Astrocyte (in vitro differentiated cells and primary cell): ENCODE measurements around the gene COMMD1. TPM values are rescaled to one million over a fixed set of nuclear protein-coding genes. Genes with fewer than 3 reads are reported as not detected.
"Not testable (repeated sequence)": the region's sequence is repeated elsewhere in the genome, so short reads cannot be mapped to it uniquely, and the experiment has no call there.

ENCODE experiments used
- DNase-seq: peaks from one replicate; pipeline ENCODE4 v3.0.0-alpha.2; 2010; ENCODE audit warnings: low read depth
- FAIRE-seq: peaks from 2 replicates; lab custom pipeline; 2011; peaks lifted over from hg19 to GRCh38; lab: Jason Lieb, UNC
- H2AFZ ChIP-seq: 2 replicates; pipeline ENCODE4 v1.6.0; 2012; ENCODE audit warnings: low read depth, low read length, inconsistent platforms
- H3K27ac ChIP-seq: 2 replicates; pipeline ENCODE4 v1.5.1; 2011; ENCODE audit warnings: low read depth, low read length, inconsistent platforms
- H3K27me3 ChIP-seq: 2 replicates; pipeline ENCODE4 v1.6.0; 2011; ENCODE audit warnings: low read length, inconsistent platforms; ENCODE audit not compliant: insufficient read depth
- H3K36me3 ChIP-seq: 2 replicates; pipeline ENCODE4 v1.5.1; 2011; ENCODE audit warnings: low read length, inconsistent platforms; ENCODE audit not compliant: insufficient read depth
- H3K4me1 ChIP-seq: 2 replicates; pipeline ENCODE4 v1.5.1; 2011; ENCODE audit warnings: low read length, inconsistent platforms; ENCODE audit not compliant: insufficient read depth
- H3K4me2 ChIP-seq: 2 replicates; pipeline ENCODE4 v1.6.0; 2012; ENCODE audit warnings: low read length, inconsistent platforms
- H3K4me3 ChIP-seq: 2 replicates; pipeline ENCODE4 v1.5.1; 2011; ENCODE audit warnings: low read depth, mild to moderate bottlenecking, low read length, inconsistent platforms; ENCODE audit not compliant: insufficient read depth
- H3K79me2 ChIP-seq: 2 replicates; pipeline ENCODE4 v1.6.0; 2012; ENCODE audit warnings: mild to moderate bottlenecking, low read length, inconsistent platforms; ENCODE audit not compliant: insufficient read depth
- H3K9ac ChIP-seq: 2 replicates; pipeline ENCODE4 v1.6.0; 2012; ENCODE audit warnings: mild to moderate bottlenecking, low read length, inconsistent platforms
- H3K9me3 ChIP-seq: 2 replicates; pipeline ENCODE4 v1.5.1; 2012; ENCODE audit warnings: low read depth, mild to moderate bottlenecking, low read length, inconsistent platforms; ENCODE audit not compliant: insufficient read depth
- H4K20me1 ChIP-seq: 2 replicates; pipeline ENCODE4 v1.6.0; 2012; ENCODE audit warnings: low read length, inconsistent platforms; ENCODE audit not compliant: insufficient read depth
- H3K27ac Mint-ChIP-seq: one replicate; pipeline ENCODE4 v1.8.0; 2021; ENCODE audit warnings: mild to moderate bottlenecking, mixed read lengths; ENCODE audit not compliant: unreplicated experiment
- H3K27me3 Mint-ChIP-seq: one replicate; pipeline ENCODE4 v1.8.0; 2021; ENCODE audit warnings: low read depth, mixed read lengths; ENCODE audit not compliant: unreplicated experiment
- H3K36me3 Mint-ChIP-seq: one replicate; pipeline ENCODE4 v1.8.0; 2021; ENCODE audit warnings: low read depth, mixed read lengths; ENCODE audit not compliant: unreplicated experiment
- H3K4me1 Mint-ChIP-seq: one replicate; pipeline ENCODE4 v1.8.0; 2021; ENCODE audit warnings: low read depth, mixed read lengths; ENCODE audit not compliant: unreplicated experiment
- H3K4me3 Mint-ChIP-seq: one replicate; pipeline ENCODE4 v1.8.0; 2021; ENCODE audit warnings: mild to moderate bottlenecking, moderate library complexity, mixed read lengths; ENCODE audit not compliant: unreplicated experiment
- H3K9me3 Mint-ChIP-seq: one replicate; pipeline ENCODE4 v1.8.0; 2021; ENCODE audit warnings: mild to moderate bottlenecking, mixed read lengths; ENCODE audit not compliant: unreplicated experiment
- CTCF ChIP-seq: IDR thresholded peaks from 2 replicates; pipeline ENCODE4 v1.5.1; 2011; ENCODE audit warnings: low read depth, mild to moderate bottlenecking, inconsistent platforms, low read length, moderate library complexity; ENCODE audit not compliant: insufficient read depth
- EZH2 ChIP-seq: IDR thresholded peaks from 2 replicates; pipeline ENCODE4 v1.6.1; 2012; ENCODE audit warnings: mild to moderate bottlenecking, low read length, inconsistent platforms; ENCODE audit not compliant: insufficient read depth
- total RNA-seq: library from RNA; stranded (reverse); gene quantifications from 2 replicates; pipeline ENCODE4 v1.2.1, GENCODE V29; 2021

The COMMD1 gene
- total RNA-seq, 1 donor from 2014 or later, result 32.0 TPM

DNA sequence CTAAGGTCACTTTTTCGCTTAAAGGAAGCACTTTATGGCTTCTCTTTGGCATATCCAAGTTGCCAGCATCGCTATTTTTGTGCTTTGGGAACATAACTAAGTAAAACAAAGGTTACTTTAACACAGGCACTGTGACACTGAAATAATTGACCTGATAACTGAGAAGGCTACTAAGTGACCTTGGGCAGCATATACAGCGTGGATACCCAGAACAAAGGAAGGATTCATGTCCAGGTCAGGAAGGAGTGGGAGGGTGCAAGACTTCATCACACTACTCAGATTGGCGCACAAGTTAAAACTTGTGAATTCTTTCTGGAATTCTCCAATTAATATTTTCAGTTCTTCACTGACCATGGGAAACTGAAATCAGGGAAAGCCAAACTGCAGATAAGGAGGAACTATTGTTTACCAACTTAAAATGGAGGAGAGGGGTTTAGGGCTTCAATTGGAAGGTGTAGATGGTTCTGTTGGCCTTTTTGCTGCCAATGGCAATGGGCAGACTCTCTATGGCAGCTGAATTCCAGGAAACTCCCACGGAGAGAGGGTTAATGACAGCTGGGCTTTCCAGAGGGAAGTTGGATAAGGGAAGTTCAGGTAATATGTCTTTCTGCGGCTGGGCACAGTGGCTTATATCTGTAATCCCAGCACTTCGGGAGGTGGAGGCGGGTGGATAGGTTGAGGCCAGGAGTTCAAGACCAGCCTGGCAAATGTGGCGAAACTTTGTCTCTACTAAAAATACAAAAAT, 45.3 kb downstream of the COMMD1 start:
- H3K27ac ChIP-seq, result no peak overlapping the region
- no peak overlapping the region for H3K4me3 Mint-ChIP-seq

GRCh38 chr2:61951881-61952280, 46.4 kb downstream of the COMMD1 start:
- Histone ChIP-seq H3K36me3 (no peaks in the 10 kb centered on the region), H2AFZ (no peak overlapping the region), H3K9ac (no peak overlapping the region), H4K20me1 (no peaks in the 10 kb centered on the region), H3K79me2 (no peaks in the 10 kb centered on the region), H3K4me1 (no peaks in the 10 kb centered on the region), H3K4me2 (no peak overlapping the region), H3K4me3 (no peak overlapping the region), H3K27ac (no peak overlapping the region), H3K27me3 (no peaks in the 10 kb centered on the region), H3K9me3 (peaks cover 7% of the 10 kb centered on the region)
- peak; percentile 65 for DNase-seq
- no peak for TF ChIP-seq CTCF
- no peak for TF ChIP-seq EZH2
- FAIRE-seq, result no peak
- no peak overlapping the region for H3K4me3 Mint-ChIP-seq
- peak overlapping the region; percentile 34 for H3K27ac Mint-ChIP-seq
- peaks cover 5% of the 10 kb centered on the region for H3K4me1 Mint-ChIP-seq
- H3K36me3 Mint-ChIP-seq, result peaks cover 5% of the 10 kb centered on the region
- no peaks in the 10 kb centered on the region for H3K27me3 Mint-ChIP-seq
- peaks cover 4% of the 10 kb centered on the region for H3K9me3 Mint-ChIP-seq

More for the DNA sequence above, 45.3 kb downstream of the COMMD1 start:
- Histone ChIP-seq H3K36me3 (no peaks in the 10 kb centered on the region), H3K4me1 (peaks cover 3% of the 10 kb centered on the region), H3K9me3 (peaks cover 7% of the 10 kb centered on the region), H3K79me2 (no peaks in the 10 kb centered on the region), H3K4me2 (no peak overlapping the region), H3K9ac (no peak overlapping the region), H4K20me1 (no peaks in the 10 kb centered on the region), H3K4me3 (no peak overlapping the region), H2AFZ (no peak overlapping the region), H3K27me3 (no peaks in the 10 kb centered on the region)
- TF ChIP-seq CTCF, result no peak
- TF ChIP-seq EZH2, result no peak
- FAIRE-seq (no peak), DNase-seq (no peak)
- Mint-ChIP-seq H3K9me3 (peaks cover 4% of the 10 kb centered on the region), H3K27me3 (no peaks in the 10 kb centered on the region), H3K36me3 (peaks cover 5% of the 10 kb centered on the region), H3K27ac (no peak overlapping the region), H3K4me1 (peaks cover 13% of the 10 kb centered on the region)

GRCh38 chr2:61952288-61952687, 46.8 kb downstream of the COMMD1 start:
- Histone ChIP-seq H3K4me1 (no peaks in the 10 kb centered on the region), H3K9me3 (peaks cover 7% of the 10 kb centered on the region), H3K4me3 (no peak overlapping the region), H4K20me1 (no peaks in the 10 kb centered on the region), H3K27me3 (no peaks in the 10 kb centered on the region), H3K36me3 (no peaks in the 10 kb centered on the region), H3K9ac (no peak overlapping the region), H3K4me2 (no peak overlapping the region), H3K79me2 (no peaks in the 10 kb centered on the region), H2AFZ (no peak overlapping the region), H3K27ac (no peak overlapping the region)
- DNase-seq (peak; percentile 22), FAIRE-seq (no peak)
- no peak for TF ChIP-seq EZH2
- TF ChIP-seq CTCF, result no peak
- H3K27ac Mint-ChIP-seq, result peak overlapping the region; percentile 34
- H3K36me3 Mint-ChIP-seq, result peaks cover 5% of the 10 kb centered on the region
- H3K4me1 Mint-ChIP-seq, result peaks cover 5% of the 10 kb centered on the region
- H3K4me3 Mint-ChIP-seq, result no peak overlapping the region
- peaks cover 4% of the 10 kb centered on the region for H3K9me3 Mint-ChIP-seq
- no peaks in the 10 kb centered on the region for H3K27me3 Mint-ChIP-seq

DNA sequence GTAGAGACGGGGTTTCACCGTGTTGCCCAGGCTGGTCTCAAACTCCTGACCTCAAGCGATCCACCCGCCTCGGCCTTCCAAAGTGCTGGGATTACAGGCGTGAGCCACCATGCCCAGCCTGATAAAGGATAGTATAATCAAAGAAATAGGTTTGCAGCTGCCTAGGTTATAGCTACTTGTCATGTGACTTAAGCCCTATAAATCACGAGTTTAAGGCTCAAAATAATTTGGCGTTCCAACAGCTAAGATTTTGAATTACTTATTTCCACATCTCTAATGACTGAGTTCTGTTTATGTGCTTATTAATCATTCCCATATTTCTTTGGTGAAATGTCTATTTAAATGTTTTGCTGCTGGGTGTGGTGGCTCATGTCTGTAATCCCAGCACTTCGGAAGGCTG, 49.4 kb downstream of the COMMD1 start:
- not testable (repeated sequence) for H3K9me3 Mint-ChIP-seq, H3K9ac ChIP-seq, H2AFZ ChIP-seq, H3K27me3 Mint-ChIP-seq, H4K20me1 ChIP-seq, H3K4me1 ChIP-seq, DNase-seq, H3K4me3 ChIP-seq, H3K4me3 Mint-ChIP-seq, H3K4me1 Mint-ChIP-seq, H3K27ac ChIP-seq, H3K36me3 Mint-ChIP-seq, H3K4me2 ChIP-seq, H3K36me3 ChIP-seq, FAIRE-seq, H3K27me3 ChIP-seq, H3K79me2 ChIP-seq, H3K9me3 ChIP-seq
- H3K27ac Mint-ChIP-seq, result peak overlapping the region; percentile 7
